ENCODE data around the gene CLDN18.

Gene CLDN18

GRCh38 chr3:137970914-137971831 lies 38.8 kb upstream of the CLDN18 start:
- peak; percentile 53 for DNase-seq
- Histone ChIP-seq H3K4me3 (ENCODE audit: low read length) (no peak overlapping the region), H3K36me3 (replicated peaks; ENCODE audit: insufficient read depth, low read length) (no peaks in the 10 kb centered on the region), H3K9me3 (replicated peaks; ENCODE audit: insufficient read depth, low read length) (no peaks in the 10 kb centered on the region), H4K20me1 (ENCODE audit: insufficient read depth, low read length) (no peaks in the 10 kb centered on the region), H3K9me2 (replicated peaks; ENCODE audit: insufficient read depth, low read length) (no peaks in the 10 kb centered on the region), H3K4me1 (ENCODE audit: low read length) (no peaks in the 10 kb centered on the region), H3K9ac (ENCODE audit: low read length) (no peak overlapping the region), H3K27me3 (replicated peaks; ENCODE audit: insufficient read depth, low read length) (no peaks in the 10 kb centered on the region), H3F3A (ENCODE audit: insufficient read depth, low read length) (no peaks in the 10 kb centered on the region), H3K27ac (ENCODE audit: low read length) (no peak overlapping the region), H3K79me2 (ENCODE audit: low read length) (no peaks in the 10 kb centered on the region), H2AFZ (ENCODE audit: low read length) (peak overlapping the region; percentile 54), H3K4me2 (ENCODE audit: low read depth, low read length) (peak overlapping the region; percentile 48; the same call in 1 of the 2 replicates)
- TF ChIP-seq EZH2phosphoT487 (IDR thresholded peaks at IDR 0.05; ENCODE audit: low read length), result no peak
- peak; percentile 87 for TF ChIP-seq CTCF (IDR thresholded peaks at IDR 0.05; ENCODE audit: low read length)

- no peaks in the 10 kb centered on the region for H4K20me1 ChIP-seq (ENCODE audit: insufficient read depth, low read length)
- H3K9me2 ChIP-seq (replicated peaks; ENCODE audit: insufficient read depth, low read length), result no peaks in the 10 kb centered on the region
- no peaks in the 10 kb centered on the region for H3K79me2 ChIP-seq (ENCODE audit: low read length)
- no peaks in the 10 kb centered on the region for H3K4me1 ChIP-seq (ENCODE audit: low read length)
- DNase-seq, result no peak
- H3K27ac ChIP-seq (ENCODE audit: low read length), result no peak overlapping the region
- no peaks in the 10 kb centered on the region for H3K27me3 ChIP-seq (replicated peaks; ENCODE audit: insufficient read depth, low read length)
- no peaks in the 10 kb centered on the region for H3F3A ChIP-seq (ENCODE audit: insufficient read depth, low read length)
- H3K4me3 ChIP-seq (ENCODE audit: low read length), result no peak overlapping the region
- no peaks in the 10 kb centered on the region for H3K9me3 ChIP-seq (replicated peaks; ENCODE audit: insufficient read depth, low read length)
- H2AFZ ChIP-seq (ENCODE audit: low read length), result no peak overlapping the region
- no peak overlapping the region for H3K9ac ChIP-seq (ENCODE audit: low read length)
- no peak overlapping the region for H3K4me2 ChIP-seq (ENCODE audit: low read depth, low read length)
- TF ChIP-seq EZH2 (optimal IDR thresholded peaks at IDR 0.05; ENCODE audit: low read depth, low read length) (no peak), CTCF (IDR thresholded peaks at IDR 0.05; ENCODE audit: low read length) (no peak), EZH2phosphoT487 (IDR thresholded peaks at IDR 0.05; ENCODE audit: low read length) (no peak)
- H3K36me3 ChIP-seq (replicated peaks; ENCODE audit: insufficient read depth, low read length), result no peaks in the 10 kb centered on the region
These were observed 37.6 kb upstream of the CLDN18 start for GRCh38 chr3:137972396-137972795.

- no peak overlapping the region for H3K4me3 ChIP-seq (ENCODE audit: low read length)
- H3K27me3 ChIP-seq (replicated peaks; ENCODE audit: insufficient read depth, low read length), result no peaks in the 10 kb centered on the region
- no peaks in the 10 kb centered on the region for H3F3A ChIP-seq (ENCODE audit: insufficient read depth, low read length)
- H3K9ac ChIP-seq (ENCODE audit: low read length), result no peak overlapping the region
- no peak overlapping the region for H3K4me2 ChIP-seq (ENCODE audit: low read depth, low read length)
- H3K79me2 ChIP-seq (ENCODE audit: low read length), result no peaks in the 10 kb centered on the region
- no peaks in the 10 kb centered on the region for H3K9me3 ChIP-seq (replicated peaks; ENCODE audit: insufficient read depth, low read length)
- H2AFZ ChIP-seq (ENCODE audit: low read length), result no peak overlapping the region
- no peaks in the 10 kb centered on the region for H3K9me2 ChIP-seq (replicated peaks; ENCODE audit: insufficient read depth, low read length)
- no peak overlapping the region for H3K27ac ChIP-seq (ENCODE audit: low read length)
- H4K20me1 ChIP-seq (ENCODE audit: insufficient read depth, low read length), result no peaks in the 10 kb centered on the region
- no peaks in the 10 kb centered on the region for H3K36me3 ChIP-seq (replicated peaks; ENCODE audit: insufficient read depth, low read length)
- TF ChIP-seq EZH2 (optimal IDR thresholded peaks at IDR 0.05; ENCODE audit: low read depth, low read length) (no peak), CTCF (IDR thresholded peaks at IDR 0.05; ENCODE audit: low read length) (no peak), EZH2phosphoT487 (IDR thresholded peaks at IDR 0.05; ENCODE audit: low read length) (no peak)
- no peaks in the 10 kb centered on the region for H3K4me1 ChIP-seq (ENCODE audit: low read length)
- no peak for DNase-seq
These were observed 31.6 kb upstream of the CLDN18 start for GRCh38 chr3:137978328-137978727.

Data from MM.1S (cell line).